Stimulated activated CD8-positive, alpha-beta memory T cell treated with anti-CD3 and anti-CD28 coated beads, Interleukin-12 subunit alpha, Interleukin-12 subunit beta, amount 100 ng/mL, for 24 hours (primary cell): ENCODE results near the gene TRAF3.

Source experiments
- DNase-seq: peaks from one replicate; pipeline ENCODE4 v3.0.0-alpha.2; 2020; ENCODE audit errors: extremely low read depth

The TRAF3 gene

DNA sequence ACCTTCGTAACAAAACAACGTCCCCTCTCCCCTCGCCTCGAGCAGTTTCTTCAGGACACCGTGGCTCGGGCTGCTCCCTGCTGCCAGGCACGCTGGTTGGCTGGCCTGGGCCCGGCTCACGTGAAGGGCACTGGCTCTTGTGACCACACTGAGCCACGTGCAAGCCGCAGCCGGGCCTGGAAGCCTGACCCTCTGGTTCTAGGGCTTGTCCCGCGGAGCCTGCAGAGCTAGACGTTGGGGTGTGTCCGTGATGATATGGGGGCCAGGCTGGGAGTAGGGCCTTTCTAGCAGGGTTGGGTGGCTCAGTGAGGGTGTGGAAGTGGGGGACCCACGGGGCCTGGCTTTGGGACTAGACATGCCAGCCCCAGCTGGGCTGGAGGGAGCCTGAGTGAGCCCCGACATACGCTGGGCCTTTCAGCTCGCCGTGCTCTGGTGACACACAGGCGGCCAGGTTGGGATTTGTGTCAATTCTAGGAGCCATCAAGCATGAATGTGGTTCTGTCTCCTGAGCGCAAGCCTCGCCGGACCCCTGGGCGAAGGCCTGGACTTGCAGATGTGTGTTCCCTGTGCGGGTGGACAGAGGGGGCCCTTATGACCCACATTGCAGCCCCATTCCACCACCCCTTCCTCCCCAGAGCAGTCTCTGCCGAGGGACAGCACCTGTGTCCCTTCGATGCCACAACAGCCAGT, 131.7 kb downstream of the TRAF3 start:
- DNase-seq: no peak

DNA sequence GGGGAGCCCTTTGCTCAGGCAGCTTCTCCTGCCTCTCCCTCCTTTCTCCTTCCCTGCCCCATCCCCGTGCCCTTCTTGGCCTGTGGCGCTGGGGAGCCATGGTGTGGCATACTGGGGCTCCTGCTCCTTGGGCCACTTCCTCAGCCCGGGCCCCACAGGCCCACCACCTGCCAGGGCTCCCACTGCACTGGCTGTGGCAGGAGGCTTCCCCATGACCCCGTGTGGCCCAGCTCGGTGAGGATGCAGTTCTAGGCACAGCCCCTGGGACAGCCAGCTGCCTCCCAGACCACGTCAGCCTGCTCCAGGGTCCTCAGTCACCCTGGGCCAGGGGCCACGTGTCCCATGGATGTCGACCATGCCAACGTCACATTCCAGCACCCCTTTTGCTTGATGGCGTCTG, 132.2 kb downstream of the TRAF3 start:
- DNase-seq: no peak

DNA sequence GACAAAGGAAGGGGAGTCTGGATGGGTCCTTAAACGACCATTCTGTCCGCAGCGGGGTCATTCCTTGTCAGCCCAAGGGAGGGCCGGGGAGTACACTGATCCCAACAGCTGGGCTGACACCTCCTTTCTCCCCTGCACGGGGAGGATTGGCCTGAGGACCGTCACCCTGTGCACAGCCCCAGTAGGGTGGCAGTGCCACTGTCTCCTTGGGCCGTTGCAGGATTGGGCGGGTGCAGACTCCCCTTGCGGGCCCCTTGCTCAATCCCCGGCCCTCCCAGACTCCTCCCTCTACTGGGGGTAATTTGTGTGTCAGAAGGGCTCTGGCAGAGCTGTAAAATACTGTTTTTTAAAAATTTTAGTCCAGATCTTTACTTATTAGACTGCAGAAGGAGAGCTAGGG, 132.7 kb downstream of the TRAF3 start:
- DNase-seq: no peak

DNA sequence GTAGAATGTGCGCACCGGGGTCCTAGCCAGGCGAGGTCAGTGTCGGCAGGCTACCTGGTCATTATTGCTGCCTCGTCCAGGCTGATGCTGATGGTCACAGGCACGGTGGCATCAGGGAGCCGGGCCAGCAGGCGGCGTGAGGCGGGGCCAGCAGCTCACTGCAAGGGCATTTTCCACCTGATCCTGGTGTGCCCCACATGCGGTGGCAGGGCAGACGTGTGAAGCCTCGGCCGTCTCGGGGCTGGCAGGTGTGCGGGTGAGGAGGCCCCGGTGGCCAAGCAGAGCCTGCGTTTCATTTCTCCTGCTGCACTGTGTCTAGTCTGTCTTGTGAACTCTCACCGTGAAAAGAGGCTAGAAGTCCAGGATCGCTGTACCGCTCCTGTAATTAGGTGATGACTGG, 133.2 kb downstream of the TRAF3 start:
- DNase-seq: no peak

DNA sequence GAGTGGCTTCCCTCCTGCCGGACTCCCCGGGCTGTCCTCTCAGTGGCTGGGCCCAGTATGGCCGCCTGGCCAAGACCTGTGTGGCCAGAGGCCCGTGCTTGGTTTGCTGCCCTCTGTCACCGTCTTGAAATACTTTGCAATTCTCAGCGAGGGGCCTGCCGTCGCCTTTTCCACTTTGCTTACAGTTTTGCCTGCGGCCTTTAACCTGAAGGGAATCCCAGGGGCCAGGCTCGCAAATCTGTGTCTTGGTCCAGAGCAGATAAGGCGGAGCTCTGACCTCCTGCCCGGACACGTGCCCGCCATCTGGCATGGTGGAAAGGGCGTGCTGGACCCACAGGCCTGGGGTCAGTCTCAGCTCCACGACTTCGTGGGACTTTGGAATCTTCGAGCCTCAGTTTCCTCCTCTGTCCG, 134.3 kb downstream of the TRAF3 start:
- no peak for DNase-seq

DNA sequence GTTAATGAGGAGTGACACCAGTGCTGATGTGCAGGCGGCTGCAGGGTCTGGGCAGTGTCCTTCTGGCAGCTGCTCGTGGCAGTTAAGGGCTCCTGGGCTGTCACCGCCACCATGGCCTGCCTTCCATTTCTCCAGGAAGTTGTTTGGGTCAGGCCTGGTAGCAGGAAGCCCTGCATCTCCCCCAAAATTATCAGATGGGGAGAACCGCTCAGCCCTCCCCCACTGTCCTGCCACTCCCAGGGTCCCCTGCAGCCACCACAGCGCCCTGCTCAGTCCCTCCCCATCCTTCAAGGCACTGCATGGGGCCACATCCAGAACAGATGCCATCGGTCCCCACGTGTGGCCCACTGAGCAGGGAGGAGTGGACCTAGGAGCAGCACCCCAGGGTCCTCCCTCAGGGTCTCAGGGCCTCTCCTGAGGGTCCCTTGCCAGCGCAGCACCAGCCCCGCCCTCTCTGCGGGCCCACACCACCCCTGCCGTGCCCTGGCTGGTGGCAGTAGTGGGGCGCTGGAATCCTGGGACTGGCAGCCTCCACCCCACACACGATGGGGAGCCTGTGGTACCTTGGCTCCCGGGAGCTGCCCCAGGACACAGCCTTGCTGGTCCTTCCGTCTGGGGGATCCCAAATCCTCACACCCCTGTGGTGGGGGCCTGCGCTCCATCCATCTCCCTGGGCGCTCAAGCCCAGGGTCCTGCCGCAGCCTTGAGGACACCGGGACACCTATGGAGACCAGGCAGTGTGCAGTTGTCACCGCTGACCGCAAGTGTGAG, 134.9 kb downstream of the TRAF3 start:
- no peak for DNase-seq

DNA sequence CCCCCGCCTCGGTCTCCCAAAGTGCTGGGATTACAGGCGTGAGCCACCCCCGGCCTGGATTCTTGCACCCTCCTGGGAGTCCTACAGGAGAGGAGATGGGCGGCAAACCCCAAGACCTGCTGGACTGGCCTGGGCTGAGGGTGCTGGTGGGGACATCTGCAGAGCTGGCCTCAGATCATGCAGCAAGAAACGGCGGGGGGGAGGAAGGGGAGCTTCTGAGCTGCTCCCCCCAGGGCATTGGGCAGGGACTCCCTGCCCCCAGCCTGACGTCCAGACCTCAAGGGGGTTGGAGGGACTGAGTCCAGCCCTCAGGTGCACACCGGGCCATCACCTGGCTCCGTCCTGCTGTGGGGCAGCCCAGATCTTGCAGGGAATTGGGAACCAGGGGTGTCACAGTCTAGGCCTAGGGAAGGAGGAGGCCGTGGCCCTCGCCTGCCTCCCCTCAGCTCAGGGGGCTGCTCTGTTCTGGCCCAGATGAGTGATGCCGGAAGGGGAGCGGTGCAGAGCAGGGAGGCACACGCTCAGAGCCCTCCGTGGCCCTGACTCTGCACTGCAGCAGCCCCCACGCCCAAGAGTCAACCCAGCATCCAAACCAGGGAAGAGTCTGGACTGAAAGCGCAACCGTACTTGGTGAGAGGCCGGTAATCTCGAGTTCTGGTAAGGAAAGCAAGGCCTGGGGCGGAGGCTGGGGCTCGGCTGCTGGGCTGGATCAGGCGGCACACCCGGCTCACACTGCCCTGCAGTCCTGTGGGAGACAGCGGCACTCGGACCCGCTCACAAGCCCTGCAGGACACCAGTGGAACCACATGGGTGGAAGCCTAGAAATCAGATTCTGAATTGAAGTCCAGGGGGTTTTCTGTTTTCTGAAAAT, 136.3 kb downstream of the TRAF3 start:
- DNase-seq: no peak

DNA sequence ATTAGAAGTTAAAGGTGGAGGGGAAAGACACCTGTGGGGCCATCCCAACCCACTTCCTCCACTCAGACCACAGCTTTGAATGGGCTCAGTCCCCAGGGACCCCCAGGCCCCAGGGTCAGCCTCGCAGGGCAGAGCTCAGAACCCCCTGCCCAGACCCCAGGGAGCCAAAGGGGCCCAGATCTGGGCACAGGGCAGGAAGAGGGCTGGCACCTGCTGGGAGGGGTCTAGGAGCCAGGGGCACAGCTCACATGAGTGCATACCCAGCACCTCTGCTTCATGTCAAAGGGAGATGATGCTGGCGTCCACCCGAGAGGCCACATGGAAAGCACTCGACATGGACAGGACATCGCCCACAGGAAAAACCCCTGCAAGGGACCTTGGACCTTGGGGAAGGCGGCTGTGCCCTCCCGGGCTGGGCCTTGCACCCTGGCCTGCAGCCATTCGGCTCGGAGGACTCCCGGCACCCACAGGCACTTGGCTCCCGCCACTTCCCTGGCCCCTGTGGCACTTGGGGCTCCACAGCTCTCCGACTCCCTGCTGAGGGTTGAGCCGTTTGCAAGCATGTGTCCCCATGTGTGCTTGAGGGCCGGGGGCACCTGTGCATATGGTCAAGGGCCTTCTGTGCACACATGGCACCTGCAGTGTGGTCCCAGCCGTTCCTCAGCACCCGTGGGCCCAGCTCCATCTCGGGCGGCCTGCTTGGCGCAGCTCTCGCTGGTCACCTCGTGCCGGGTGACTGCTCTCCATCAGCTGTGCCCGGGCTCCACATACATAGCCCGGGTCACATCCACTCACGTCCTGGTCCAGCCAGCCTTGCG, 137.4 kb downstream of the TRAF3 start:
- no peak for DNase-seq

DNA sequence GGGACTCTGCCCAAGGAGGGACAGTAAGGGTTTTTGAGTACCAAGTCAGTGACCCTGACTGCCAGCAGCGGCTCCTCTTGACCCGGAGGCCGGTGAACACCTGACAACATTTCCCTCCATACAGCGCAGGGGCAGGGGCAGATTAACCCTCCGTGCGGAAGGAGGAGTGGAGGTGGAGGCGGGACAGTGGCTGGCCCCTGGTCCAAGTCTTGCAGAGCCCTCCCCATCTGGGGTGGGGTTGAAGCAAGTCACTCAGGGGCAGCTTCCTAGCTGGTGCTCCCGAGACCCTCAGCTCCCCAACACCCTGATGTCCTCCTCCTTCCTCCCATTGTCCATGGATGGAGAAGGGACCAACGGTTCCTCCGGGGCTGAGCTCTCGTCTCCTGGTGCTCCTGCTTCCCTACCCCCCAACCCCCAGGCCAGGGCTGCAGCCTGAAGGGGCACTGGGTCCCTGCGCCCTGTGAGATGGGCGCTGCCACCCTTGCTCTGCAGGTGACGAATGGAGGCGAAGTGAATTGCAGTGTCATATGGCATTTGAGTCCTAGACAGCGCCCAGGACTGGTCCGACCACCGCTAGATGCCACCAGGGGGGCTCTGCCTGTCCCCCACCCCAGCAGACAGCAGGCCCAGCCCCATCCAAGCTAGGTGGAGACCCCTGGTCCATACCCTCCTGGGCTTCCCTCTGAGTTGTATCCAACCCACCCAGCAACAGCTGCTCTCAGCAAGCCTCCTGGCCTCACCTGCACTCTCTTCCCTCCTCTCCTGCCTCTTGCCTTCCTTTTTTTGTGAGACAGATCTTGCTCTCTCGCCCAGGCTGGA, 138.3 kb downstream of the TRAF3 start:
- DNase-seq: no peak

DNA sequence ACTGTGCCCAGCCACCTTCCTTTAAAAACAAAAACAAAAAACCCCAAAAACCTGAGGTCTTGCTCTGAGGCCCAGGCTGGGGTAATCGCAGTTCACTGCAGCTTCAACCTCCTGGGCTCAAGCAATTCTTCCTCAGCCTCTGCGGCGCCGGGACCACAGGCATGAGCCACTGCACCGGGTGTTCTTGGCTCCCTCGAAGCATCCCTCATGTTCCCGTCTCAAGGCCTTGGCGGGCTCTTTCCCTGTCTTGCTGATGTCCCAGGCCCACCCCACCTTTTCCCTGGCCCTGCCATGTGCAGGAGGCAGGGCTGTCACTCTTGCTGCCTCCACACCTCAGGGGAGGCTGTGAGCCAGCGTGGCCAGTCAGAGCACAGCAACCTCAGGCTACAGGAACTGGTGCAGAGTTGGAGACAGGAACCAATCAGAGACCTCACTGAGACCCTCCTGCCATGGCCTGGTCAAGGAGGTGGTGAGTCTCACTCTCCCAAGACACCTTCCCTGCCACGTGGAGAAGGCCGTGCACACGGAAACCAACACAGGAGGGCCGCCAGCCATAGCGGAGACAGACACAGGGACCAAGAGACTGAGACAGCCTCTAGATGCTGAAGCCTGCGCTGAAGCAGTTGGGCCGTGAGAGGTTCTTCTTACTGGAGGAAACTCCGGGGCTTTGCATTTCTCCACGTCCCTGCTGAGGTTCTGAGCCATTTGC, 139.3 kb downstream of the TRAF3 start:
- no peak for DNase-seq

DNA sequence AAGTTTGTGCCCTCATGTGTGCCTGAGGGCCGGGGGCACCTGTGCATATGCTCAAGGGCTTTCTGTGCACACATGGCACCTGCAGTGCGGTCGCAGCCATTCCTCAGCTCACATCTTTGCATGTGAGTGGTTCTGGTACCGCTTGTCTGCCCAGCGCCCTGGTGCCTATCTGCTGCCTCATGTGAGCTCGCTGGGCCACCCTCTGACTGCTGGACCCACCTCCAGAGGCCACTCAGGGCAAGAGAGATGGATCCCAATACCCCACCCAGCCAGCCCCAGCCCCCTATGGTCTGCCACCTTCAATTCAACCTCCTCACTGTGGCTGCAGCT, 139.8 kb downstream of the TRAF3 start:
- no peak for DNase-seq

DNA sequence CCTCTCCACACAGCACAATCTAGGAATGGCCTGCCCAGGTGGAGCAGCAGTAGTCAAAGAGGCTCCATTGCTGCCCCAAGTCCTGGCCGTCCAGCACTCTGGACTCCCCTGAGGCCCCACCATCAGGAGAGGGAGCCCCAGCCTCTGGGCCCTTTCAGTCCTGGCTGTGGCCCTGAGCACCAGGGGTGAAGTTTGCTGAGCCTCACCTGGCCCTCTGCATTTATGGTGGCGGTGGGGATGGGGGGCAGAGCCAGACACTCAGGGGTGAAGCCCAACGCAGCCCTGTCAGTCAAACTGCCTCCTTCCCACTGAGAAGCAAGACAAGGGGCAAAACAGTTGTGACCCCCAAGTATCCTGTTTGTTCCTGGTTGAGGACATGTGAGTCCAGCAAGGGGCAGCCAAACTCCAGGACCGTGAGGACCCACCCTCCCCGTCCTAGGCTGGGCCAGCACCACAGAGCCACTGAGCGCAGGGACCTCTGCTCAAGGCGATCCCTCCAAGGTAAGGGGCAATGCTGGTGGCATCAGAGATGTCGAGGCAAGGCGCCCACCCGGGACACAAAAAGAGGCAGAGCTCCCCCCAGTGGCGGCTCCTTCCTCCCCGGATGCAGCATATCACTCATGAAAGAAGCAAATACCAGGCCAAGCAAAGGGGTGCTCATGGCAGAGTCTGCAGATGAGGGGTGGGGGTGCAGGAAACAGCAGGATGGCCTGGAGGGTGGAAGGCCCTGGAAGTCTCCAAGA, 140.4 kb downstream of the TRAF3 start:
- DNase-seq: no peak

DNA sequence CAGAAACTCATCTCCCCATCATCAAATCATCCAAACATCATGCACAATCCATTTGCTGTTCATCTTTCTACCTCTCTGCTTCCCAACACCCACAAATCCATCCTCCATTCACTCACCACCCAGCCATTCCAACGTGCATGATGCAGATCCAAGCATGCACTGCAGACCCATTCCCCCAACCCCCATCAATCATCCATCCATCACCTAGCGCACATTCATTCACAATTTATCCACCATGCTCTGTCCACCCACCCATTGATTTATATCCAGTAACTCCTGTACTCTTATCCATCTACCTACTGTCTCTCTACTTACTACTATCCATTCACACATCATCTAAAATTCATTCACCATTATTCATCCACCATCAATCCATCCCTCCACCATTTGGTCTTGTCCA, 141.2 kb downstream of the TRAF3 start:
- DNase-seq: no peak

DNA sequence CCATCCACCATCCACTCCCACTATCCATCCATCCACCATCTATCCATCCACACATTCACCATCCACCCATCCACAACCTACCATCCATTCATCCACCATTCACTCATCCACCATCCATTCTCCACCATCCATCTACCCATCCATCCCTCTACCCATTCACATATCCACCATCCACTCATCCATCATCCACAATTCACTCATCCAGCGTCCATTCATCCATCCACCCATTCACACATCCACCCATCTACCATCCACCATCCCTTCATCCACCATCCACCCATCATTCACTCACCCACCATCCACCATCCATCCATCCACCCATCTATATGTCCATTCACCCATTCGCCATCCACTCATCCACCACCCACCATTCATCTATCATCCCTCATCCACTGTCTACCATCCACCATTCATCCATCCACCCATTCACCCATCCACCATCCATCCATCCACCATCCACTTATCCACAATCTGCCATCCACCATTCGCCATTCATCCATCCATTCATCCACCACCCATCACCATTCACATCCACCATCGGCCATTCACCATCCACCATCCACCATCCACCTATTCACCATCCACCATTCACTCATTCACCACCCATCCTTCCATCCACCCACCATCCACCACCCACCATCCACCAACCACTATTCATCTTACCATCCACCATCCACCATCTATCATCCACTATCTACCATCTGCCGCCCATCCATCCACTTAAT, 143.2 kb downstream of the TRAF3 start:
- no peak for DNase-seq

DNA sequence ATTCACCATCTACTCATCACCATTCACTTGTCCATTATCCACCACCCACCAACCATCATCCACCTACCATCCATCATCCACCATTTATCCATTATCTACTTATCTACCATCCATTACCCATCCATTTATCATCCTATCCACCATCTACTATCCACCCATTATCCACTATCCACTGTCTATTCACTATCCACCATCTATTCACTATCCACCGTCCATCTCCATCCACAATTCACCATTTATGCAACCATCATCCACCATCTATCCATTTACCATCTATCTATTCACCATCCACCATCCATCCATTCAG, 143.7 kb downstream of the TRAF3 start:
- no peak for DNase-seq

DNA sequence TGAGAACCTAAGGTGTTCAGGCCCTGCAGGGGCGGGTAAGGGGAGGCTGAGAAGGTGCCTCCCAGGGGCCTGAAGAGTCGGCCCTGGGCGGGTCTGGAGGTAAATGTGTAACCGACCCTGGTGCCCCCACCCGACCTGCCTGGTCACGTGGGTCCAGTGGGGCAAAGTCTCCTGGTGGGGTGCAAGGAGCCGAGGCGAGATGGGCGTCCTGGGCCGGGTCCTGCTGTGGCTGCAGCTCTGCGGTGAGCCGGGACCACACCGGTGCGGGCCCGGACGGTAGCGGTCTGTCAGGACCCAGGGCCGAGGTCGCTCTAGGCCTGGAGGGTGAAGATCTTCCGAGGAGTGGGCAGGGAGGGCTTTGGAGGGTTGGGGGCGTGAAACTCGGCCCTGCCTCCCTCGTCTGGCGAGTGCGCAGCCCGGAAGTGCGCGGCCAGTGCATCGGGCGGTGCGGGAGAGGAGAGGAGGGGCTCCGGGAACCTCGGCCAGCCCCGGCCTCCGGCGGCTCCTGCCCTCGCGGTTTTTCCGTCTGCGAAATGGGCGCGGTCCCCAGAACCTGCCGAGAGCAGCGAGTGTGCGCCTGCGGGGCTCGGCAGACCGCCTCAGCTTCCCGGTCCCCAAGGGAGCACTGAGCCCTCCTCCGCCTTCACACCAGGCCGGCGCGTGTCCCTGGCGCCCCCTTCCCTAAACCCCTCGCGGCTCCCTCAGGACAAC, 145.4 kb downstream of the TRAF3 start, which contains the start of gene AMN:
Gene AMN, plus strand, starts transcription at position 174 of the 711 bp plus-strand sequence. Its CDS starts 26 bp downstream, at position 200.
- DNase-seq: no peak

DNA sequence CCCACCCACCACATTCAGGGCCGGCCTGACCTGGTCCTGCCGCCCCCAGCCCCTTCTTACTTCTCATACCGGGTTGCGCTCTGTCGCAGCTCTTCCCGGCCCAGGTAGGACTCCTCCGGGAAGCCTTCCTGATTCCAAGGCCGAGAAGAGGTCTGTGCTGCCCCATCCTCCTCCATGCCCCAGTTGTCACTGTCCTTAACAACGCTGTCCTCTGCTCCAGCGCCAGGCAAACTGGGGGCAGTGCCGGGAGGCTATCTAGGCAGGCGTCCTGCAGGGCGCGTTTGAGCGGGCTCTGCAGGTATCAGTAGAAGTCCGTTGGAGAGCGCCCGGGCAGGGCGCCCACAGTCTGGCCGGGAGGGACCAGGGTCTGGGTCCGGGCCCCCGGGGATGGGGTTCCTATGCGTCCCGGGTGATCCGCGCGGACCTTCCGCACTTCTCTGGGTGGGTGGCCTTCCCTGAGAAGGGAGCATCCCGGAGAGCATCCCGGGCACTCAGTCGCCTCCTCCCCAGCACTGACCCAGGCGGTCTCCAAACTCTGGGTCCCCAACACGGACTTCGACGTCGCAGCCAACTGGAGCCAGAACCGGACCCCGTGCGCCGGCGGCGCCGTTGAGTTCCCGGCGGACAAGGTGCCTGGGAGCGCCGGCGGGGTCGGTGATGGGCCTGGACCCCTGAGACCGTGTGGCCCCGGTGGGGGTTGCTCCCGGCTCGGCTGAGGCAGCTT, 146.1 kb downstream of the TRAF3 start:
- no peak for DNase-seq
